ENCODE measurements around the gene XPO5. TPM values are rescaled to one million over a fixed set of nuclear protein-coding genes. Genes with fewer than 3 reads are reported as not detected.

Gene XPO5
- total RNA-seq, 1 experiment from 2014 or later, result 114 TPM

- Histone ChIP-seq H2BK20ac (ENCODE audit: low read depth, low read length, poor library complexity, severe bottlenecking) (no peak overlapping the region), H3K23me2 (ENCODE audit: insufficient read length, low read depth, low read length, poor library complexity, severe bottlenecking) (peaks cover 5% of the 10 kb centered on the region), H3K56ac (ENCODE audit: insufficient read length, low read depth, low read length) (no peak overlapping the region), H3K27me3 (ENCODE audit: insufficient read depth, low read length) (peaks cover 8% of the 10 kb centered on the region; the same call in 1 of the 2 replicates), H3K79me1 (ENCODE audit: insufficient read depth, low read depth, low read length, poor library complexity, severe bottlenecking) (no peaks in the 10 kb centered on the region), H2AK5ac (ENCODE audit: insufficient read length, low read length) (no peak overlapping the region), H4K8ac (replicated peaks; ENCODE audit: insufficient read length, low read depth, low read length) (no peak overlapping the region), H3K79me2 (ENCODE audit: insufficient read depth, low read length) (no peaks in the 10 kb centered on the region), H3K4me2 (ENCODE audit: insufficient read depth, insufficient read length, low read length) (no peak overlapping the region), H3K23ac (ENCODE audit: insufficient read length, low read depth, low read length) (no peak overlapping the region), H2AFZ (ENCODE audit: low read length) (no peak overlapping the region), H3T11ph (ENCODE audit: low read length) (no peak overlapping the region), H3K14ac (ENCODE audit: insufficient read depth, low read length) (no peak overlapping the region), H2BK12ac (ENCODE audit: insufficient read length, low read depth, low read length) (no peak overlapping the region), H3K27ac (ENCODE audit: insufficient read length, low read depth, low read length) (no peak overlapping the region), H2BK15ac (ENCODE audit: low read depth, low read length) (no peak overlapping the region), H4K20me1 (ENCODE audit: control insufficient read depth, insufficient read depth, insufficient read length) (no peaks in the 10 kb centered on the region), H2BK5ac (ENCODE audit: insufficient read length, low read length) (no peak overlapping the region), H3K18ac (ENCODE audit: insufficient read length, low read depth, low read length) (no peak overlapping the region), H3K9ac (ENCODE audit: extremely low read depth, insufficient read length, low read length) (no peak overlapping the region), H3K4ac (ENCODE audit: low read depth, low read length) (no peak overlapping the region), H3K9me3 (ENCODE audit: control insufficient read depth, low read depth, low read length) (no peaks in the 10 kb centered on the region), H3K4me1 (ENCODE audit: insufficient read depth, low read length) (no peaks in the 10 kb centered on the region), H4K91ac (ENCODE audit: insufficient read length, low read depth, low read length) (no peak overlapping the region), H4K5ac (ENCODE audit: insufficient read length, low read depth, low read length) (no peak overlapping the region), H2BK120ac (ENCODE audit: low read depth, low read length, poor library complexity, severe bottlenecking) (no peak overlapping the region)
- peaks cover 21 to 31% of the 10 kb centered on the region in 2 experiments for H3K4me1 Mint-ChIP-seq
- H3K4me3 Mint-ChIP-seq, result peak overlapping the region; percentile 61 to 86
- peaks cover 2 to 3% of the 10 kb centered on the region in 2 experiments; a peak in 3 of 5 replicates for H3K9me3 Mint-ChIP-seq
- WGBS (ENCODE audit: extremely low coverage, insufficient read length, low lambda C conversion rate), result no CpG with 5 or more reads among the region's 8 CpGs
- TF ChIP-seq, protein P1, sequence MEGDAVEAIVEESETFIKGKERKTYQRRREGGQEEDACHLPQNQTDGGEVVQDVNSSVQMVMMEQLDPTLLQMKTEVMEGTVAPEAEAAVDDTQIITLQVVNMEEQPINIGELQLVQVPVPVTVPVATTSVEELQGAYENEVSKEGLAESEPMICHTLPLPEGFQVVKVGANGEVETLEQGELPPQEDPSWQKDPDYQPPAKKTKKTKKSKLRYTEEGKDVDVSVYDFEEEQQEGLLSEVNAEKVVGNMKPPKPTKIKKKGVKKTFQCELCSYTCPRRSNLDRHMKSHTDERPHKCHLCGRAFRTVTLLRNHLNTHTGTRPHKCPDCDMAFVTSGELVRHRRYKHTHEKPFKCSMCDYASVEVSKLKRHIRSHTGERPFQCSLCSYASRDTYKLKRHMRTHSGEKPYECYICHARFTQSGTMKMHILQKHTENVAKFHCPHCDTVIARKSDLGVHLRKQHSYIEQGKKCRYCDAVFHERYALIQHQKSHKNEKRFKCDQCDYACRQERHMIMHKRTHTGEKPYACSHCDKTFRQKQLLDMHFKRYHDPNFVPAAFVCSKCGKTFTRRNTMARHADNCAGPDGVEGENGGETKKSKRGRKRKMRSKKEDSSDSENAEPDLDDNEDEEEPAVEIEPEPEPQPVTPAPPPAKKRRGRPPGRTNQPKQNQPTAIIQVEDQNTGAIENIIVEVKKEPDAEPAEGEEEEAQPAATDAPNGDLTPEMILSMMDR (conservative IDR thresholded peaks at IDR 0.05), result peak; percentile 17; the same call in 1 of the 3 replicates
- H3K27ac Mint-ChIP-seq, result no peak overlapping the region
- H3K36me3 Mint-ChIP-seq (ENCODE audit: insufficient read depth in 1 of 3, low read depth in 3 of 3), result peaks cover 19 to 46% (median 32%) of the 10 kb centered on the region in 3 experiments
- H3K27me3 Mint-ChIP-seq (ENCODE audit: low read depth), result peaks cover 28% of the 10 kb centered on the region
- DNase-seq, result no peak
Observed at GRCh38 chr6:43508481-43509141, 67.2 kb downstream of the XPO5 start.
